HG03103 (cell line): Measurements from ENCODE around the gene VPS39.

ENCODE experiments used
- ATAC-seq: cut with Tn5 transposase; IDR thresholded peaks from one replicate; pipeline ENCODE4 v1.9.1; 2021; ENCODE audit warnings: low read depth; ENCODE audit not compliant: unreplicated experiment

The VPS39 gene

GRCh38 chr15:42202653-42203052 is 5.5 kb downstream of the VPS39 start:
- no peak for ATAC-seq

- ATAC-seq, result no peak
Observed at GRCh38 chr15:42201801-42202200, 6.3 kb downstream of the VPS39 start.

GRCh38 chr15:42199126-42199525 is 9.0 kb downstream of the VPS39 start:
- ATAC-seq, result no peak

- ATAC-seq, result no peak
Observed at GRCh38 chr15:42198516-42198915, 9.6 kb downstream of the VPS39 start.

GRCh38 chr15:42194513-42194912 is 13.6 kb downstream of the VPS39 start:
- ATAC-seq, result no peak

GRCh38 chr15:42193383-42193782 is 14.7 kb downstream of the VPS39 start:
- ATAC-seq, result no peak

GRCh38 chr15:42191610-42192346 is 16.3 kb downstream of the VPS39 start:
- ATAC-seq, result no peak

GRCh38 chr15:42190370-42190769 is 17.7 kb downstream of the VPS39 start:
- no peak for ATAC-seq

GRCh38 chr15:42185801-42186200 is 22.3 kb downstream of the VPS39 start:
- ATAC-seq, result no peak

- ATAC-seq, result no peak
Observed at GRCh38 chr15:42184736-42185135, 23.4 kb downstream of the VPS39 start.

- ATAC-seq, result no peak
Observed at GRCh38 chr15:42184296-42184695, 23.8 kb downstream of the VPS39 start.

GRCh38 chr15:42182961-42183360 is 25.1 kb downstream of the VPS39 start:
- ATAC-seq, result no peak

GRCh38 chr15:42182328-42182886 is 25.7 kb downstream of the VPS39 start:
- ATAC-seq, result no peak

GRCh38 chr15:42178056-42178455 is 30.0 kb downstream of the VPS39 start:
- no peak for ATAC-seq

- no peak for ATAC-seq
Observed at GRCh38 chr15:42175671-42176070, 32.4 kb downstream of the VPS39 start.

GRCh38 chr15:42172475-42172874 is 35.6 kb downstream of the VPS39 start:
- no peak for ATAC-seq

GRCh38 chr15:42171795-42172194 is 36.3 kb downstream of the VPS39 start:
- no peak for ATAC-seq

GRCh38 chr15:42171122-42171521 is 37.0 kb downstream of the VPS39 start:
- ATAC-seq, result no peak

GRCh38 chr15:42166225-42166940 is 41.7 kb downstream of the VPS39 start:
- ATAC-seq, result no peak

- no peak for ATAC-seq
Observed at GRCh38 chr15:42165106-42165505, 43.0 kb downstream of the VPS39 start.

- ATAC-seq, result no peak
Observed at GRCh38 chr15:42163947-42164550, 44.1 kb downstream of the VPS39 start.
